Ishikawa (cell line): ENCODE results near the gene GDI2.

Source experiments
- EP300 ChIP-seq: IDR thresholded peaks from 2 replicates; pipeline ENCODE4 v1.6.1; 2012; ENCODE audit warnings: borderline replicate concordance
- NFIC ChIP-seq: IDR thresholded peaks from 2 replicates; pipeline ENCODE4 v1.6.1; 2012

GRCh38 chr10:5776136-5776880 lies 36.9 kb downstream of the GDI2 start:
- TF ChIP-seq NFIC (no peak), EP300 (no peak)
